Neural progenitor cell (in vitro differentiated cells): ENCODE results near the gene BACH1. TPM values are rescaled to one million over a fixed set of nuclear protein-coding genes. Genes with fewer than 3 reads are reported as not detected.

ENCODE experiments used
- DNase-seq: peaks from one replicate; pipeline ENCODE4 v3.0.0-alpha.2; 2016; ENCODE audit warnings: low spot score
- H2AFZ ChIP-seq: fragments of 200-600 bp; sonication (generic); replicated peaks from 2 replicates; pipeline ENCODE4 v1.6.1; 2016; ENCODE audit warnings: antibody characterized with exemption
- H3F3A ChIP-seq: fragments of 200-600 bp; sonication (generic); 2 replicates; pipeline ENCODE4 v1.6.1; 2016; ENCODE audit warnings: antibody characterized with exemption, low read depth
- H3K27ac ChIP-seq: fragments of 200-600 bp; sonication (generic); 2 replicates; pipeline ENCODE4 v1.5.1; 2016; ENCODE audit warnings: mild to moderate bottlenecking
- H3K27me3 ChIP-seq: fragments of 200-600 bp; sonication (generic); 2 replicates; pipeline ENCODE4 v1.6.1; 2016; ENCODE audit warnings: mild to moderate bottlenecking, moderate library complexity
- H3K36me3 ChIP-seq: fragments of 200-600 bp; sonication (generic); 2 replicates; pipeline ENCODE4 v1.5.1; 2016
- H3K4me1 ChIP-seq: fragments of 200-600 bp; sonication (generic); 2 replicates; pipeline ENCODE4 v1.6.1; 2016; ENCODE audit warnings: mixed run types
- H3K4me2 ChIP-seq: fragments of 200-600 bp; sonication (generic); 2 replicates; pipeline ENCODE4 v1.6.1; 2016
- H3K4me3 ChIP-seq: fragments of 200-600 bp; sonication (generic); 2 replicates; pipeline ENCODE4 v1.5.1; 2016
- H3K79me2 ChIP-seq: fragments of 200-600 bp; sonication (generic); 2 replicates; pipeline ENCODE4 v1.6.1; 2016; ENCODE audit warnings: low read depth
- H3K9ac ChIP-seq: fragments of 200-600 bp; sonication (generic); 2 replicates; pipeline ENCODE4 v1.6.1; 2016
- H3K9me3 ChIP-seq: fragments of 200-600 bp; sonication (generic); 2 replicates; pipeline ENCODE4 v1.5.1; 2016; ENCODE audit warnings: low read depth
- H4K20me1 ChIP-seq: fragments of 200-600 bp; sonication (generic); 2 replicates; pipeline ENCODE4 v1.6.1; 2016; ENCODE audit warnings: low read depth
- H3K27ac Mint-ChIP-seq: 3 replicates; pipeline ENCODE4 v1.8.0; 2021; ENCODE audit warnings: mixed read lengths
- H3K27me3 Mint-ChIP-seq: 2 replicates; pipeline ENCODE4 v1.8.0; 2022; ENCODE audit warnings: low read depth, mild to moderate bottlenecking, inconsistent platforms, moderate library complexity, mixed read lengths; ENCODE audit not compliant: insufficient read depth
- H3K36me3 Mint-ChIP-seq: 3 replicates; pipeline ENCODE4 v1.8.0; 2021; ENCODE audit warnings: mixed read lengths
- H3K4me1 Mint-ChIP-seq: 3 replicates; pipeline ENCODE4 v1.8.0; 2021; ENCODE audit warnings: mixed read lengths
- H3K4me3 Mint-ChIP-seq: 3 replicates; pipeline ENCODE4 v1.8.0; 2021; ENCODE audit warnings: mild to moderate bottlenecking, moderate library complexity, mixed read lengths
- H3K9me3 Mint-ChIP-seq: 3 replicates; pipeline ENCODE4 v1.8.0; 2020; ENCODE audit warnings: mixed read lengths
- CTCF ChIP-seq: fragments of 200-600 bp; sonication (generic); IDR thresholded peaks from 2 replicates; pipeline ENCODE4 v1.5.1; 2017; ENCODE audit warnings: antibody characterized with exemption, mild to moderate bottlenecking
- EZH2 ChIP-seq: fragments of 200-600 bp; sonication (generic); IDR thresholded peaks from 2 replicates; pipeline ENCODE4 v1.6.1; 2017; ENCODE audit warnings: antibody characterized with exemption, mild to moderate bottlenecking, moderate library complexity
- EZH2phosphoT487 ChIP-seq: fragments of 200-600 bp; sonication (generic); IDR thresholded peaks from 2 replicates; pipeline ENCODE4 v1.6.1; 2017; ENCODE audit warnings: antibody characterized with exemption
- total RNA-seq: library from RNA; depleted of rRNA; stranded (reverse); fragments of >200 nt; gene quantifications from 2 replicates; pipeline ENCODE4 v1.2.3, GENCODE V29; 2015; ENCODE audit warnings: low replicate concordance

Gene BACH1
- total RNA-seq, 1 donor from 2014 or later, result 93.8 TPM

GRCh38 chr21:29378832-29379231 is 80.1 kb downstream of the BACH1 start:
- Histone ChIP-seq H3K4me1 (no peaks in the 10 kb centered on the region), H4K20me1 (no peaks in the 10 kb centered on the region), H3K79me2 (no peaks in the 10 kb centered on the region), H3K4me2 (no peak overlapping the region), H3K4me3 (no peak overlapping the region), H3K27me3 (no peaks in the 10 kb centered on the region), H3K9ac (no peak overlapping the region), H2AFZ (no peak overlapping the region), H3K27ac (no peak overlapping the region), H3K36me3 (no peaks in the 10 kb centered on the region), H3F3A (no peaks in the 10 kb centered on the region), H3K9me3 (no peaks in the 10 kb centered on the region)
- Mint-ChIP-seq H3K4me1 (peaks cover 5% of the 10 kb centered on the region), H3K9me3 (peaks cover 2% of the 10 kb centered on the region), H3K4me3 (no peak overlapping the region), H3K36me3 (peaks cover 3% of the 10 kb centered on the region), H3K27ac (no peak overlapping the region), H3K27me3 (no peaks in the 10 kb centered on the region)
- TF ChIP-seq EZH2phosphoT487 (no peak), CTCF (no peak), EZH2 (no peak)
- no peak for DNase-seq

- no peak overlapping the region for H2AFZ ChIP-seq
- H3K36me3 Mint-ChIP-seq, result peaks cover 3% of the 10 kb centered on the region
- peaks cover 2% of the 10 kb centered on the region for H3K9me3 Mint-ChIP-seq
- no peaks in the 10 kb centered on the region for H3K27me3 ChIP-seq
- TF ChIP-seq EZH2phosphoT487 (no peak), EZH2 (no peak), CTCF (no peak)
- no peaks in the 10 kb centered on the region for H3K9me3 ChIP-seq
- no peak overlapping the region for H3K27ac ChIP-seq
- H3K27me3 Mint-ChIP-seq, result no peaks in the 10 kb centered on the region
- no peak overlapping the region for H3K9ac ChIP-seq
- peaks cover 5% of the 10 kb centered on the region for H3K4me1 Mint-ChIP-seq
- H3K4me3 Mint-ChIP-seq, result no peak overlapping the region
- no peaks in the 10 kb centered on the region for H3K36me3 ChIP-seq
- DNase-seq, result no peak
- no peaks in the 10 kb centered on the region for H3K4me1 ChIP-seq
- H3K79me2 ChIP-seq, result no peaks in the 10 kb centered on the region
- H3K27ac Mint-ChIP-seq, result no peak overlapping the region
- H3K4me2 ChIP-seq, result no peak overlapping the region
- no peaks in the 10 kb centered on the region for H4K20me1 ChIP-seq
- no peaks in the 10 kb centered on the region for H3F3A ChIP-seq
- no peak overlapping the region for H3K4me3 ChIP-seq
Measured at GRCh38 chr21:29379517-29380054, 80.9 kb downstream of the BACH1 start.

GRCh38 chr21:29382030-29382654 is 83.4 kb downstream of the BACH1 start:
- H3K27ac Mint-ChIP-seq, result no peak overlapping the region
- no peaks in the 10 kb centered on the region for H3K27me3 Mint-ChIP-seq
- H3K9me3 ChIP-seq, result no peaks in the 10 kb centered on the region
- H3K4me2 ChIP-seq, result no peak overlapping the region
- no peak overlapping the region for H2AFZ ChIP-seq
- no peaks in the 10 kb centered on the region for H4K20me1 ChIP-seq
- H3K4me1 Mint-ChIP-seq, result peaks cover 2% of the 10 kb centered on the region
- H3K27me3 ChIP-seq, result no peaks in the 10 kb centered on the region
- no peak for DNase-seq
- H3K9me3 Mint-ChIP-seq, result peaks cover 2% of the 10 kb centered on the region
- peaks cover 3% of the 10 kb centered on the region for H3K36me3 Mint-ChIP-seq
- H3K4me3 Mint-ChIP-seq, result no peak overlapping the region
- H3K4me1 ChIP-seq, result no peaks in the 10 kb centered on the region
- no peak overlapping the region for H3K4me3 ChIP-seq
- no peak overlapping the region for H3K9ac ChIP-seq
- H3F3A ChIP-seq, result no peaks in the 10 kb centered on the region
- H3K79me2 ChIP-seq, result no peaks in the 10 kb centered on the region
- TF ChIP-seq EZH2phosphoT487 (no peak), EZH2 (no peak), CTCF (no peak)
- H3K36me3 ChIP-seq, result no peaks in the 10 kb centered on the region
- H3K27ac ChIP-seq, result no peak overlapping the region
